Gastrocnemius medialis (tissue), 4 donors: ENCODE results near the gene ALG12.

ENCODE experiments used
- CTCF ChIP-seq, 5 experiments: fragments of 450-650 bp in 3 of 5; fragments of 200-600 bp in 2 of 5; sonication (generic) in 2 of 5; IDR thresholded peaks in 4 of 5; conservative IDR thresholded peaks in 1 of 5; 1 replicate in 4 of 5; 2 replicates in 1 of 5; pipeline ENCODE4 v1.5.1; 2016 to 2019; ENCODE audit warnings: antibody characterized with exemption in 5 of 5, mild to moderate bottlenecking in 3 of 5, moderate library complexity in 3 of 5
- POLR2A ChIP-seq, 2 donors: fragments of 450-650 bp; IDR thresholded peaks; one replicate each; pipeline ENCODE4 v1.6.1; 2017; ENCODE audit warnings: antibody characterized with exemption in 2 of 2, mild to moderate bottlenecking in 2 of 2, moderate library complexity in 2 of 2

- TF ChIP-seq POLR2A (IDR thresholded peaks at IDR 0.05), result no peak
- TF ChIP-seq CTCF (IDR thresholded peaks at IDR 0.05 in 4 of 5, conservative IDR thresholded peaks at IDR 0.05 in 1 of 5), result no peak
Observed at GRCh38 chr22:49935561-49935960, 17.3 kb upstream of the ALG12 start.
